Measurements from ENCODE around the gene MAGI2.

The MAGI2 gene

GRCh38 chr7:79453558-79454360 is at the start of gene MAGI2:
MAGI2 (minus strand) TSS chr7:79453667; CDS start chr7:79453320, 347 bp downstream.
- DNase-seq (ENCODE audit: low spot score) = peak; percentile 95

DNA sequence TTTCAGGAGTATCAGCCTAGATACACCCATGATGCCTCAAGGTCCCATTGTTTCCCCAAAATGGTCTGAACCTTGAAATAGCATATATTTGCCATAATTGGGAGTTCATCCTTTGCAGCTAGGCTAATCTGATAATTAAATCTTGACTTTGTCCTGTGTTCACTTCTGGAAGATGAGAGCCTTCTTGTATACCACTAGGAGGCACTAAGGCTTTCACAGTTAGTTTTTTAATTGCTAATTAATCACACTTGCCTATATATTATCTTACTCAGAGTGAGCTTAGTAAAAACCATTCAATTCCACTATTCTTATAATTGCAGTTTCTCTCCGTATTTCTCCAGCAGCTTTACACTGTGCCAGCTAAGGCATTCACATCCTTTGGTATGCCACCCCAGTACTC is 48.7 kb upstream of the MAGI2 start:
- DNase-seq (ENCODE audit: low spot score) = no peak

DNA sequence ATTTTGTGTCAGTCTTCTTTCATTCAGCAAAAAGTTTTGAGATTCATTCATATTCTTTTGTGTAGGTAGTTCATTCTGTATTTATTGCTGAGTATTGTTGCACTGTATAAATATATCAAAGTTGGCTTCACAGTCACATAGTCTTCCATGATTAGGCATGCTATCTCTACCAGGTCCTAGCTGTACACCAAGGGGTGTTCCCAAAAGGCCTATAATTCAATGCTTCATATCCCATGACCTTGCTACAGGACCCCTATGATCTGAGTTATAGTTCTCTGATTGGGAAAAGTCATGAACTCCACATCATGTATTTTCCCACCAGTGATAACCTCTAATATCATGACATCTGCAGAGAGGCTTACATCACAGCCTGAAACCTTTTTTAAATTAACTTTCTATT is 47.3 kb upstream of the MAGI2 start:
- DNase-seq (ENCODE audit: low spot score) = no peak

- no peak for DNase-seq (ENCODE audit: low spot score)
Observed at GRCh38 chr7:79497728-79498127, 44.3 kb upstream of the MAGI2 start.

DNA sequence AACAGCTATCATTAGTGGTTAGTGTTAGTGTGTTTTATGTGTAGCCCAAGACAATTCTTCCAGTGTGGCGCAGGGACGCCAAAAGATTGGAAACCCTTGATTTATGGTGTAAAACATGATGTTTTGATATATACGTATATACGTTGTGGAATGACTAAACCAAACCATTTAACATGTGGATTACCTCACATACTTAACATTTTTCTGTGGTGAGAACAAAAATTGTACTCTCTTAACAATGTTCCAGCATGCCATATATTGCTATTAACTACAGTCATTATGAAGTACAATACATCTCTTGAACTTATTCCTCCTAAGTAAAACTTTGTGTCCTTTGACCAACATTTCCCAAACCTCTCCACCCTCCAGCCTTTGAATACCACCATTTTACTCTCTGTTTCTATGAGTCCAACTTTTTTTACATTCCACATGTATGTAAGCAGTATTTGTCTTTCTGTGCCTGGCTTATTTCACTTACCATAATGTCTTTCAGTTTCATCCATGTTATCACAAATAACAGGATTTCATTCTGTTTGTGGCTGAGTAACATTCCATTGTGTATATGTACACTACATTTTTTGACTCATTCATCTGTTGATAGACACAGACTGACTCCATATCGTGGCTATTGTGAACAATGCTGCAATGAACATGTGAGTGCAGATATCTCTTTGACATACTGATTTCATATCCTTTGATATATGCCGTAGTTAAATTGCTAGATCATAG is 42.2 kb upstream of the MAGI2 start:
- no peak for DNase-seq (ENCODE audit: low spot score)

GRCh38 chr7:79494046-79494445 is 40.6 kb upstream of the MAGI2 start:
- no peak for DNase-seq (ENCODE audit: low spot score)

GRCh38 chr7:79489371-79489770 is 35.9 kb upstream of the MAGI2 start:
- DNase-seq (ENCODE audit: low spot score) = no peak

DNA sequence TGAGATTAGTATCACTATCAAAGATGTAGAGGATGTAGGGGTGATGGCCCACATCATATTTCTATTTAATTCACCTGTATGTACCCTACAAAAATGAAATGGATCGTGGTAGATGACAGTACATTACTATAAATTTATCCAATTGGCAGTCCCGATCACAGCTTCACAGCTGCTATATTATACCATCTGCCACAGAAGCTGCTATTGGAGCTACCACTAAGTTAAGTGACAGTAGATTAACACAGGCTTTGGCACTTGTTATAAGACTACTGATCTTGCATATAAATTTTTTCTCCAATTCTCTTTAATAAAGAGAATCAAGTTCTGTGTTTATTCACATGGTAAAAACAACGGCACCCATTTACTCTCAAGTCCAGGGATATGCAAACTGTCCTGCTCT is 24.9 kb upstream of the MAGI2 start:
- no peak for DNase-seq (ENCODE audit: low spot score)

GRCh38 chr7:79475455-79475854 is 22.0 kb upstream of the MAGI2 start:
- DNase-seq (ENCODE audit: low spot score) = no peak

DNA sequence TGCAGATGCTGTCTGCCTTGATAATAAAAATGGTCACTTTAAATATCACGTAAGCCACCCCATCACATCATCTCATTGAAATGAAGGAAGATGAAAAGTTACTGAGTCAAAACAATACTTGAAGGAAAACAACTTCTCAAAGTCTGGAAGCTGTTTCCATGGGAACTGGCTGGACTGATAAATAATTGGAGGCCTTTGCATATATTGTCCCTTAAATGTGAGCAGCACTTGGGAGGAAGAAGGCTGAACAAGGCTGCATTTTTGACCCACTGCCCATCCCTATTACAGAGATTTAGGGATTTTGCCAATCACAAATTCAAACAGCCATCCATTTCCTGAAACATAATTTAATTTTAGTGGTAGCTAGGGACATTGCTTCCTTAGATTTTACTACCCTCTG is 18.2 kb upstream of the MAGI2 start:
- no peak for DNase-seq (ENCODE audit: low spot score)

- DNase-seq (ENCODE audit: low spot score) = no peak
Observed at GRCh38 chr7:79471283-79471682, 17.8 kb upstream of the MAGI2 start.

DNA sequence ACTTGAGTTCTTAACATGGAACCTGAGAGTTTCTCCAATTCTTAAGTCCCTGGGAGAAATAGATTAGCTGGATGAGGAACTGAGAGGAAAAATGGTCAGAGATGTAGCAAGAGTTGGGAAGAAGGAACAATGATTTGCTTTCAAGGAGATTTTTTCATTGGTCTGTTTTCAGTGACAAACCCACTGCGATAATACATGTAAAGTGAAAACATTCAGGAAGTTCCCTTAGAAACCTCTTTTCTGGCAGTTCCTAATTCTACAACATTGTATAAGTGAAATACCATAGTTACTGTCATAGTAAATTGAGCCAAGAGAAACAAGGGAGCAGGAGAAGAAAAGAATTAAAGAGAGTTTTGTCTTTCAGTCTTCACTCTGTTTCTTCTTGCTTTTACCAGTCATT is 12.1 kb upstream of the MAGI2 start:
- DNase-seq (ENCODE audit: low spot score) = no peak

GRCh38 chr7:79464051-79464450 is 10.6 kb upstream of the MAGI2 start:
- peak; percentile 14 for DNase-seq (ENCODE audit: low spot score)

- DNase-seq (ENCODE audit: low spot score) = no peak
Observed at GRCh38 chr7:79462390-79462789, 8.9 kb upstream of the MAGI2 start.

DNA sequence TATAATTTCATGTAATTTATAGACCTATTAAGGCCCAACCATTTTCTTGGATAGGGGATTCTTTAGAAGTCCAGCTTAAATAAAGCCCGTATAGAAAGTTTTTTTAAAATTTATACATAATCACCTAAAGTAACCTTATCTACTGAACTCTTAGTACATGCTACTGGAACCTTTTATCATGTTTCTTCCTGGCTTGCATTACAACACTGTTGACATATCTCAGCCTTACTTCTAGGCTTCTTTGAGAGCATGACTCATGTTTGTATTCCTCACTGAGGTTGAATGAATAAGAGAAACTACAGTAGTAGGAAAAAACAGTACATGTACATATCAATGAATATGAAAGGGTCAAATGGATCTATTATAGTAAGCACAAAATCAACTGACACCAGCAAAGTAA is 8.2 kb upstream of the MAGI2 start:
- DNase-seq (ENCODE audit: low spot score) = no peak

DNA sequence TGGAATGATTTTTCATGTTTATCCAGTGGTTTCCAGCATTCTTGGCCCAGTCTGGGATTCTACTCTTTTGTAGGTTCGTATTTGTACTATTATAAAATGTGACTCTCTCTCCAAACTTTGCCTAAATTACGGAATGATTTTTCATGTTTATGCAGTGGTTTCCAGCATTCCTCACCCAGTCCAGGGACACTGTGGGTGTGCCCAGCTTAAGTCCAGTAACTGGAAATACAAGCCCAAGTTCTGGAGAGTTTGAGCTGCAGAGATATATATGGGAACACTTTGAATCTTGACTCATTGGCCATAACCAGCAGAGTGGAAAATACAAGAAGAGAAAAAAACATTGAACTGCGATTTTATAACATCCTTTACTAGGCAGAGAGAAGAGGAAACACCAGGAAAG is 5.9 kb upstream of the MAGI2 start:
- no peak for DNase-seq (ENCODE audit: low spot score)

DNA sequence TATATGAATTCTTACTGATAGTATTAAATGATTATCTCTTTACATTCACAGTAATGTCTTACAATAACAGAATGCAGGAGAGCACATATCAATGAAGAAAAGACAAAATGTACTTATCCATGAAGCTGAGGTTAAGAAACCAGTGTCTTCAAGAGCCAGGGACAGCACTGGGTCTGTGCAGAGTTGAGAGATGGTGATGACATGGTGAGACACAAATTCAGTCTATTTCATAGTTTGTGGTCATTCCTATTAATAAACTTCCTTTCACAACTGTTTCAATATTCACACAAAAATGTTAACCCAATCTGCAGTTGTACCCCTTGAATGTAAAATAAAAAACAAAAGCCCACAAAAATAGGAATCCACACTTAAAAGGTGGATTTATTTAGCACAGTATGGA is 5.3 kb upstream of the MAGI2 start:
- no peak for DNase-seq (ENCODE audit: low spot score)

DNA sequence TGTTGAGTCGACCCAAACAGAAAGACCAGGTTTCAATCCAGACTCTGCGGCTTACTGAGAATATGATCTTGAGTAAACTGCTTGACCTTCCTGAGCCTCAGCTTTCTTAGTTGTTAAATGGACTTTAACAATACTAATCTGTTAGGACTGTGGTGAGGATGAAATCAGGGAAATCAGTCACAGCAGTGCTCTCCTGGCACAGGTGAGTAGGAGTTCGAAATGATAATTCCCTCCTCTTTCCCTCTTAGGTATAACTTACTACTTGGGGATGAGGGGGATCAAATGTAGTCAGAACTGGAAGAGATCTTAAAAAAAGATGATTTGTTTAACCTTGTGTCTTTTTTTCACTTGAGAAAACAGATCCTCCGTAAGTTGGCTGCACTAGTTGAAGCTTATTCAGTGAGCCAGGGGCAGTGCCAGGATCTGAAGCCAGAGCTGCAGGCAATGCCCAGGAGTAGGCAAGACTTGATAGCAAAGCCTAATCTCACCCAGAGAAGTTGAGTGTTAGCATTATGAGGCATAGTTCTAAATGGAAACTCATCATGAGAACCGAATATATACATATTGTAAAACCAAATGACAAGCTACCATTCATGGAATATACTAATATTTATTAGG is 1.8 kb upstream of the MAGI2 start:
- peak; percentile 36 for DNase-seq (ENCODE audit: low spot score)

DNA sequence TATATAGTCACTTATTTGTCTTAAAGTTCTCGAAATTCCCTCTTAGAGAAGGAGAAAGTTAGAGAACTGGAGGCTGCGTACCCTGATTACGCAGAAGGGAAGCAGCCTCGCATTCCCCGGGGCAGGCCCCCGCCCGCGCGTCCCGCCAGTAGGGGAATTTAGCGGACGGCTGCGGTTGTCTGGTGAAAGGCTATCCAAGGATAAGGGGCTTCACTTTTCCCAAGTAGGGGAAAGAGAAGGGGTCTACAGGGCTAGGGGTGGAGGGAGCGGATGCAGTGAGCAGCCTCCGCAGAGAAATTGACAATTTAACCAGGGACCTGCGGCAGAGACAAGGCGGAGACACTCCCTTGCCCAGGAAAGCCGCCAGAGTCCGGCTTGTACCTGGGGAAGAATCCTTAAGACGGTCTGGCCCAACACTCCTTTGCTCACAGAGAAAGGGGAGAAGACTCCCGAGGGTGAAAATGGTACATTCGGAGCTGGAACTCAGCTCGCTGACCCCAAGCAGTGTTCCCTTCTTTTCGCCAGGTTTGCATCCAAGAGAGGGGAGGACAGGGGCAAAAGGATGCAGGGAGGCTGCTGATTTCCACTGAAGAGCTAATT is 994 bp upstream of the MAGI2 start:
- DNase-seq (ENCODE audit: low spot score) = peak; percentile 49

- no peak for DNase-seq (ENCODE audit: low spot score)
Observed at GRCh38 chr7:79453266-79453557, 255 bp downstream of the MAGI2 start.

DNA sequence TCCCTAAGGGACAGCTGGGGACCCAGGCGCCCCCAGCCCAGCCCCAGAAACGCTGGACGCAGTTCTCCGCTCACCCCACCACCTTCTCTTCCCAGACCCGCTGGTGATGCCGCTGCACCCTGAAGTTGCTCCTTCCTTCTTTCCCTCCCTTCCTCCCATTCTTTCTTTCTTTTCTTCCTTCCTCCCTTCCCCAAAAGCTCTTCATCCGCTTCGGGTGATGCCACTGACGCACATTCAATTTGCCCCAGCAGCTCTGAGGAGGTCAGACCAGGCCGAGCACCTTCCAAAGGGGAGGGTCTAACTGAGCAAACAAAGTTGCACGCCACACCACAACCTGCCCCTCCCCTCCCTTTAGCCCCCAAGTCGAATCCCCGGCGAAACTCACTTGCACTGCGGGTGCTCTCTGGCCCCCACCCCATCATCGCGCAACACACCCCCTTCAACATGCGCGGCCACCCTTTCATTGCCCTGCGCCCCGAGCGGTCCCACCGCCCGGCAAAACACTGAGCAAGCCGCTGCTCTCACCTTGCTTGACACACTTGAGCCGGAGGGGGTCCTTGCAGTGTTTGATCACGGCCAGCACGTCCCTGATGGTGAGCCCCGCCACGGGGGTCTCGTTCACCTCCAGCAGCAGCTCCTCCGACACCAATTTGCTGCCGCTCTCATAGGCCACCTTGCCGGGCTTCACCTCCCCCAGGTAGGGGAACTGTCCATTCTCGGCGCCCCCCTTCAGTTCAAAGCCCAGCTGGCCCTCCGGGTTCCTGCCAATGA is 787 bp downstream of the MAGI2 start:
- DNase-seq (ENCODE audit: low spot score) = peak; percentile 43

DNA sequence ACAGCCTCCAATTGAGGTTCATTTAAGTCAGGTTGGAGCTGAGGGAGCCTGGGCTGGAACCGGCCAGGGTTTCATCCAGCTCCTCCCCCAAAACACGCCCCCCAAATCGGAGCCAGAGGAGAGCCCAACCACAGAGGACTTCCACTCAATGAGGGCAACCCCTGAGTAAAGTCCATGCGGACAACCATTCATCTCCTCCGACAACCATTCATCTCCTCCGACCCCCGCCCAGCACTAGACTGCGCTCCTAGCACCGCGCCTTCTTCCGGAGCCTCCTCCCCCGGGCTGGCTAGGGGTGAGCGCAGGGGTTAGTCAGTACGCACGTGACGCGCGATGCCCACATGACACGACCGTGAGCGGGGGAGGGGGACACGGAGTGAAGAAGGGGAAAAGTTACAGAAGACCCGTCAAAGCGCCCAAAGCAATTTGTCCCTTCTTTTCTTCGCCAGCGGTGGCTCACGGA is 1.4 kb downstream of the MAGI2 start:
- peak; percentile 94 for DNase-seq (ENCODE audit: low spot score)

Measured in Ammon's horn (tissue), 1 donor.